CD4-positive, alpha-beta T cell treated with Interleukin-17A for 1 hour (primary cell): ENCODE results near the gene MROH2B.

Experiments
- DNase-seq: peaks from one replicate; pipeline ENCODE4 v3.0.0-alpha.2; 2020

The MROH2B gene

GRCh38 chr5:40962207-40962955, 108.8 kb downstream of the MROH2B start:
- no peak for DNase-seq

- DNase-seq: no peak
These were observed 111.1 kb downstream of the MROH2B start for GRCh38 chr5:40960037-40960436.

GRCh38 chr5:40958811-40959210, 112.3 kb downstream of the MROH2B start:
- DNase-seq: no peak

- DNase-seq: no peak
These were observed 114.1 kb downstream of the MROH2B start for GRCh38 chr5:40957048-40957447.

- DNase-seq: no peak
These were observed 115.8 kb downstream of the MROH2B start for GRCh38 chr5:40955313-40955712.
